HG02884 (cell line): ENCODE data around the gene XPO6.

Source experiments
- ATAC-seq: cut with Tn5 transposase; IDR thresholded peaks from one replicate; pipeline ENCODE4 v1.9.1; 2021; ENCODE audit warnings: mild to moderate bottlenecking, moderate library complexity; ENCODE audit not compliant: unreplicated experiment

Gene XPO6

GRCh38 chr16:28186752-28187151 is 25.0 kb downstream of the XPO6 start:
- ATAC-seq, result no peak

- ATAC-seq, result no peak
These were observed 26.1 kb downstream of the XPO6 start for GRCh38 chr16:28185696-28186095.

GRCh38 chr16:28184625-28185024 is 27.1 kb downstream of the XPO6 start:
- no peak for ATAC-seq

GRCh38 chr16:28183930-28184329 is 27.8 kb downstream of the XPO6 start:
- ATAC-seq, result no peak

- no peak for ATAC-seq
These were observed 28.3 kb downstream of the XPO6 start for GRCh38 chr16:28183484-28183883.

- no peak for ATAC-seq
These were observed 29.0 kb downstream of the XPO6 start for GRCh38 chr16:28182801-28183200.

GRCh38 chr16:28182183-28182582 is 29.6 kb downstream of the XPO6 start:
- ATAC-seq, result no peak

- ATAC-seq, result no peak
These were observed 30.2 kb downstream of the XPO6 start for GRCh38 chr16:28181515-28181914.

- no peak for ATAC-seq
These were observed 30.9 kb downstream of the XPO6 start for GRCh38 chr16:28180655-28181460.

- ATAC-seq, result no peak
These were observed 32.4 kb downstream of the XPO6 start for GRCh38 chr16:28179354-28179753.

- no peak for ATAC-seq
These were observed 36.0 kb downstream of the XPO6 start for GRCh38 chr16:28175715-28176114.

- ATAC-seq, result no peak
These were observed 39.4 kb downstream of the XPO6 start for GRCh38 chr16:28172336-28172735.

- no peak for ATAC-seq
These were observed 39.9 kb downstream of the XPO6 start for GRCh38 chr16:28171816-28172215.

- no peak for ATAC-seq
These were observed 42.7 kb downstream of the XPO6 start for GRCh38 chr16:28168991-28169554.

- no peak for ATAC-seq
These were observed 44.0 kb downstream of the XPO6 start for GRCh38 chr16:28167730-28168129.

GRCh38 chr16:28167221-28167620 is 44.5 kb downstream of the XPO6 start:
- ATAC-seq, result no peak

GRCh38 chr16:28166394-28167208 is 45.2 kb downstream of the XPO6 start:
- no peak for ATAC-seq

GRCh38 chr16:28165598-28165997 is 46.2 kb downstream of the XPO6 start:
- no peak for ATAC-seq

GRCh38 chr16:28164140-28164539 is 47.6 kb downstream of the XPO6 start:
- no peak for ATAC-seq

GRCh38 chr16:28163699-28164098 is 48.1 kb downstream of the XPO6 start:
- no peak for ATAC-seq

GRCh38 chr16:28162326-28162877 is 49.4 kb downstream of the XPO6 start:
- no peak for ATAC-seq
